K562 (cell line): ENCODE results near the gene SYCP1. TPM values are rescaled to one million over a fixed set of nuclear protein-coding genes. Genes with fewer than 3 reads are reported as not detected.
"Not testable (repeated sequence)": the region's sequence is repeated elsewhere in the genome, so short reads cannot be mapped to it uniquely, and the experiment has no call there.

Experiments
- ATAC-seq: fragments of 200-7000 bp; cut with Tn5 transposase; 3 replicates; pipeline ENCODE4 v1.9.1; 2020; ENCODE audit warnings: moderate library complexity
- BruUV-seq: library from RNA; stranded (reverse); fragments of 400-500 nt; replicated peaks from 2 replicates; lab custom pipeline; 2021; lab: Mats Ljungman, UMichigan
- CTCF ChIA-PET: fragments of 300-600 bp; formaldehyde crosslinking; extraction: SDS; loops from one replicate; lab custom pipeline; 2021; ENCODE audit warnings: low intra/inter-chr PET ratio; lab: Yijun Ruan, JAX
- POLR2A ChIA-PET: fragments of 300-600, 350-650 bp; sonication (Branson Sonifier 250); formaldehyde crosslinking; extraction: SDS; loops from one replicate; lab custom pipeline; 2021; ENCODE audit warnings: antibody characterized with exemption, inconsistent platforms; lab: Yijun Ruan, JAX
- DNase-seq, 4 experiments: peaks; one replicate each; pipeline versions ENCODE4 v3.0.0 to v3.0.0-alpha.2; 2011 to 2018; ENCODE audit warnings: low spot score in 3 of 4, mixed read lengths in 3 of 4; ENCODE audit errors: extremely low read depth in 1 of 4
- FAIRE-seq: peaks from 2 replicates; lab custom pipeline; 2011; peaks lifted over from hg19 to GRCh38; lab: Jason Lieb, UNC
- H2AFZ ChIP-seq: 2 replicates; pipeline ENCODE4 v1.6.0; 2011; ENCODE audit warnings: low read depth, low read length, control low read depth, inconsistent platforms
- H3K27ac ChIP-seq: fragments of 200-600 bp; 3 replicates; pipeline ENCODE4 v1.8.0; 2011; ENCODE audit warnings: low read depth, mild to moderate bottlenecking, control low read depth, inconsistent platforms, low read length, moderate library complexity, mixed read lengths; ENCODE audit errors: extremely low read depth
- H3K27me3 ChIP-seq, 2 experiments: fragments of 300-600 bp in 1 of 2; 2 replicates in 1 of 2; 3 replicates in 1 of 2; pipeline versions ENCODE4 v1.6.0 to v1.8.0; 2011; ENCODE audit warnings: inconsistent platforms in 2 of 2, low read length in 2 of 2, mild to moderate bottlenecking in 1 of 2, mixed read lengths in 1 of 2, moderate library complexity in 1 of 2; ENCODE audit not compliant: control insufficient read depth in 2 of 2, insufficient read depth in 2 of 2
- H3K36me3 ChIP-seq: fragments of 300-600 bp; 3 replicates; pipeline ENCODE4 v1.8.0; 2011; ENCODE audit warnings: mild to moderate bottlenecking, low read length, inconsistent platforms; ENCODE audit not compliant: control insufficient read depth, insufficient read depth
- H3K4me1 ChIP-seq, 2 experiments: fragments of 200-600 bp in 1 of 2; replicated peaks in 1 of 2; 2 replicates in 1 of 2; 3 replicates in 1 of 2; pipeline versions ENCODE4 v1.5.1 to v1.8.0; 2011; ENCODE audit warnings: inconsistent platforms in 2 of 2, low read length in 2 of 2, mild to moderate bottlenecking in 1 of 2, mixed read lengths in 1 of 2, moderate library complexity in 1 of 2; ENCODE audit not compliant: control insufficient read depth in 2 of 2, insufficient read depth in 2 of 2
- H3K4me2 ChIP-seq: 2 replicates; pipeline ENCODE4 v1.6.1; 2011; ENCODE audit warnings: low read length, control low read depth, inconsistent platforms, mixed read lengths; ENCODE audit not compliant: insufficient read depth
- H3K4me3 ChIP-seq: fragments of 200-600 bp; sonication (generic), shearing (Covaris generic); 2 replicates; pipeline ENCODE4 v1.5.1; 2016; ENCODE audit warnings: control low read depth, inconsistent platforms
- H3K79me2 ChIP-seq: fragments of 200-600 bp; 3 replicates; pipeline ENCODE4 v1.8.0; 2011; ENCODE audit warnings: low read length, inconsistent platforms; ENCODE audit not compliant: control insufficient read depth, insufficient read depth
- H3K9ac ChIP-seq, 2 experiments: 2 replicates each; pipeline versions ENCODE4 v1.6.0 to v1.6.1; 2011; ENCODE audit warnings: low read depth in 2 of 2, low read length in 2 of 2, control low read depth in 1 of 2, inconsistent platforms in 1 of 2, mild to moderate bottlenecking in 1 of 2, mixed read lengths in 1 of 2; ENCODE audit not compliant: insufficient read depth in 1 of 2
- H3K9me1 ChIP-seq: one replicate; pipeline ENCODE4 v1.6.0; 2011; ENCODE audit warnings: inconsistent platforms, mild to moderate bottlenecking, low read length, moderate library complexity; ENCODE audit not compliant: control insufficient read depth, insufficient read depth
- H3K9me3 ChIP-seq: replicated peaks from 2 replicates; pipeline ENCODE4 v1.5.1; 2011; ENCODE audit warnings: low read depth, low read length, inconsistent platforms; ENCODE audit not compliant: control insufficient read depth, insufficient read depth
- H4K20me1 ChIP-seq: replicated peaks from 2 replicates; pipeline ENCODE4 v1.6.1; 2011; ENCODE audit warnings: low read length, inconsistent platforms, mixed read lengths; ENCODE audit not compliant: control insufficient read depth, insufficient read depth
- C11orf30 ChIP-seq: fragments of 450-650 bp; IDR thresholded peaks from 2 replicates; pipeline ENCODE4 v1.6.1; 2016; ENCODE audit warnings: low read depth, mild to moderate bottlenecking
- MAFG ChIP-seq: fragments of 450-650 bp; conservative IDR thresholded peaks from 2 replicates; pipeline ENCODE4 v1.6.1; 2016; ENCODE audit warnings: missing genetic modification characterization, missing compliant biosample characterization
- ZNF316 ChIP-seq: fragments of 450-650 bp; IDR thresholded peaks from 2 replicates; pipeline ENCODE4 v1.6.1; 2016
- whole genome bisulfite sequencing: fragments of 100-300 bp; shearing (Covaris generic); methylation state at CpG from one replicate; pipeline ENCODE4 v1.1.6; 2016; ENCODE audit warnings: low coverage, mixed read lengths; ENCODE audit not compliant: insufficient coverage; ENCODE audit errors: missing lambda C conversion rate; 5-methylcytosine and 5-hydroxymethylcytosine counted together
- in situ Hi-C: fragments of 300-500 bp; cut with MboI; formaldehyde crosslinking; loops from 4 replicates; pipeline ENCODE4 v1.15.0; 2018; ENCODE audit warnings: inconsistent platforms, mixed read lengths
- intact Hi-C: fragments of 100-400 bp; cut with micrococcal nuclease; formaldehyde crosslinking; loops from 2 replicates; pipeline ENCODE4 v1.14.2; 2022
- polyA plus RNA-seq, 8 experiments: library from polyadenylated mRNA; depleted of rRNA in 4 of 8; stranded (reverse) in 5 of 8; unstranded in 3 of 8; fragments of >200 nt; fragmentation: Nextera tagmentation in 2 of 8; fragmentation: Illumina TruSeq in 1 of 8; extraction: Ambion mirVana in 2 of 8; extraction: Trizol in 1 of 8; gene quantifications; 2 replicates each; pipeline versions ENCODE4 v1.2.1 to v1.2.3, GENCODE V29; 2011 to 2014; ENCODE audit warnings: inconsistent platforms in 1 of 8, missing spikeins in 1 of 8
- total RNA-seq, 7 experiments: library from RNA; depleted of rRNA in 6 of 7; stranded (reverse); fragments of >200 nt in 6 of 7; fragmentation: Illumina TruSeq in 2 of 7; extraction: Trizol in 2 of 7; gene quantifications; 2 replicates each; pipeline versions ENCODE4 v1.2.1 to v1.2.3, GENCODE V29; 2011 to 2021; ENCODE audit warnings: low replicate concordance in 1 of 7
- TF ChIP-seq, protein P1 (sequence below): fragments of 200-800 bp; sonication (Bioruptor generic); IDR thresholded peaks from 2 replicates; pipeline ENCODE4 v1.6.1; 2016; ENCODE audit warnings: missing genetic modification characterization, missing compliant biosample characterization
- TF ChIP-seq, protein P2 (sequence below): sonication (generic); formaldehyde crosslinking; IDR thresholded peaks from 2 replicates; pipeline ENCODE4 v1.8.0; 2023; ENCODE audit warnings: mild to moderate bottlenecking, missing genetic modification reagents
- TF ChIP-seq, protein P3 (sequence below): sonication (generic); formaldehyde crosslinking; IDR thresholded peaks from 2 replicates; pipeline ENCODE4 v1.8.1; 2022; ENCODE audit warnings: missing genetic modification reagents

The SYCP1 gene
- total and polyA plus RNA-seq, 9 of the 15 experiments (the other 6 are each of a cell fraction or from before 2014, with no cell fraction given), result not detected

DNA sequence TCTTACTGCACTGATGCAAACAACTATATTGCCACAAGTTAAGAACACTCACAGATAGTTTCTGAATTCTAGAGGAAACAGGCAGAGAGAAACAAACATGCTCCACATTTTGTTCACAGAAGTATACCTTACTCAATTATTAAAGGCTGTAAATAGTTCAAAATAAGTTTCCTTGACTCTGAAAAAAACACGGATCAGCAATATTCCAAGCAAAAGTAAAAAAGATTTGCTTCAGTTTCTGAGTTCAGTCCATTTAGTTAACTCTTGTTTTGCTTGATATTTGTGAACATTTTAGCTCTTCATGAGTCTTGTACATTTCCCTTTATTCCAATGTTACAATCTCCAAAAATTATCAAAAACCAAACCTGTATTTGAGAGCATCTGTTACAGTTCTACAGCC is 24.6 kb upstream of the SYCP1 start:
- DNase-seq, H3K9me1 ChIP-seq, H3K4me1 ChIP-seq, FAIRE-seq, H3K4me3 ChIP-seq, H3K27ac ChIP-seq, ATAC-seq, H3K79me2 ChIP-seq, CTCF ChIA-PET, H2AFZ ChIP-seq, intact Hi-C loops, in situ Hi-C loops, H3K36me3 ChIP-seq, H3K27me3 ChIP-seq, H3K9me3 ChIP-seq, POLR2A ChIA-PET, H4K20me1 ChIP-seq, H3K9ac ChIP-seq, BruUV-seq, H3K4me2 ChIP-seq: not testable (repeated sequence)
- 0% methylated on average over 1 of the region's 1 CpG for WGBS
- TF ChIP-seq ZNF316, result peak; percentile 78
- TF ChIP-seq C11orf30, result peak; percentile 55; the same call in 1 of the 2 replicates
- TF ChIP-seq MAFG (tag), result peak; percentile 24; the same call in 1 of the 2 replicates

DNA sequence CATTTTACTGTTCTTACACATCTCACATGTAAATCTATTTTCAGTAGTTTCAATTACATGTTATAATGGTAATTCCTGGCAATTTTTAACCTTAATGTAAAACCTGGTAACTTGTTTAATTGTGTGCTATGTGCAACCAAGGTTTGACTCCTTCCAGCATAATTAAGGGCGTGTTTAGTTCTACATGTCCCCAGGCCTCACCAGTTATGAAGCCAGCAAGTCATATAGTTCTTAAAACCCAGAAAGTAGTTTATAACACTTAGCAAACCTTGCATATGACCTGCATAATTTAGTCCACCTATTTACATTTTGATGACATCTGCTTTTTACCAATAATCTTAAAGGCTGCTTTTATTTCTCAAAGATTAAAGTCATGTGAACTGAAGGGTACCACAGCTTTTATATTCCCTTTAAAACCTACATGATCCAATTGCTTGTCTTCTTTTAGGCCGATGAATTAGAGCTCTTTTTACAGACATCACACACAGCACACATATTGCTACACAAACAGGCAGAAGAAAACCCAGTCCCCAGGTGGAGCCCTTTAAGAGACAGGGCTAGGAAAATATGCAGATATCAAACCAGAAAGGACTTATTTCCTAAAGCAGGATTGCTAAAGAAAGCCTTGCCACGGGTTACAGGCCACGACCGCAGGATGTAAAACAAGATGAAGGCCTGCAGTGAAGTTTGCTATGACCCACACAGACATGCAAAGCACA is 23.2 kb upstream of the SYCP1 start:
- no peak overlapping the region for H3K4me2 ChIP-seq
- in situ Hi-C loops (no loop called here), intact Hi-C loops (no loop called here)
- H3K79me2 ChIP-seq, result no peaks in the 10 kb centered on the region
- BruUV-seq, result no TSS peak
- no peaks in the 10 kb centered on the region for H3K9me1 ChIP-seq
- no peak overlapping the region for H3K4me3 ChIP-seq
- no peaks in the 10 kb centered on the region for H3K9me3 ChIP-seq
- DNase-seq (no peak), ATAC-seq (no peak), FAIRE-seq (no peak)
- no peaks in the 10 kb centered on the region for H3K36me3 ChIP-seq
- ChIA-PET POLR2A (interaction anchor here (0.7 kb wide), 1 partner anchor 582 kb away, joined by 3 read pairs; no protein-coding TSS in a partner anchor), CTCF (no interaction called here)
- H4K20me1 ChIP-seq, result no peaks in the 10 kb centered on the region
- H3K4me1 ChIP-seq, result no peaks in the 10 kb centered on the region
- H3K9ac ChIP-seq, result no peak overlapping the region
- H2AFZ ChIP-seq, result no peak overlapping the region
- H3K27me3 ChIP-seq, result no peaks in the 10 kb centered on the region
- WGBS, result 3% methylated on average over 5 of the region's 5 CpGs
- no peak overlapping the region for H3K27ac ChIP-seq
- TF ChIP-seq, protein P1, sequence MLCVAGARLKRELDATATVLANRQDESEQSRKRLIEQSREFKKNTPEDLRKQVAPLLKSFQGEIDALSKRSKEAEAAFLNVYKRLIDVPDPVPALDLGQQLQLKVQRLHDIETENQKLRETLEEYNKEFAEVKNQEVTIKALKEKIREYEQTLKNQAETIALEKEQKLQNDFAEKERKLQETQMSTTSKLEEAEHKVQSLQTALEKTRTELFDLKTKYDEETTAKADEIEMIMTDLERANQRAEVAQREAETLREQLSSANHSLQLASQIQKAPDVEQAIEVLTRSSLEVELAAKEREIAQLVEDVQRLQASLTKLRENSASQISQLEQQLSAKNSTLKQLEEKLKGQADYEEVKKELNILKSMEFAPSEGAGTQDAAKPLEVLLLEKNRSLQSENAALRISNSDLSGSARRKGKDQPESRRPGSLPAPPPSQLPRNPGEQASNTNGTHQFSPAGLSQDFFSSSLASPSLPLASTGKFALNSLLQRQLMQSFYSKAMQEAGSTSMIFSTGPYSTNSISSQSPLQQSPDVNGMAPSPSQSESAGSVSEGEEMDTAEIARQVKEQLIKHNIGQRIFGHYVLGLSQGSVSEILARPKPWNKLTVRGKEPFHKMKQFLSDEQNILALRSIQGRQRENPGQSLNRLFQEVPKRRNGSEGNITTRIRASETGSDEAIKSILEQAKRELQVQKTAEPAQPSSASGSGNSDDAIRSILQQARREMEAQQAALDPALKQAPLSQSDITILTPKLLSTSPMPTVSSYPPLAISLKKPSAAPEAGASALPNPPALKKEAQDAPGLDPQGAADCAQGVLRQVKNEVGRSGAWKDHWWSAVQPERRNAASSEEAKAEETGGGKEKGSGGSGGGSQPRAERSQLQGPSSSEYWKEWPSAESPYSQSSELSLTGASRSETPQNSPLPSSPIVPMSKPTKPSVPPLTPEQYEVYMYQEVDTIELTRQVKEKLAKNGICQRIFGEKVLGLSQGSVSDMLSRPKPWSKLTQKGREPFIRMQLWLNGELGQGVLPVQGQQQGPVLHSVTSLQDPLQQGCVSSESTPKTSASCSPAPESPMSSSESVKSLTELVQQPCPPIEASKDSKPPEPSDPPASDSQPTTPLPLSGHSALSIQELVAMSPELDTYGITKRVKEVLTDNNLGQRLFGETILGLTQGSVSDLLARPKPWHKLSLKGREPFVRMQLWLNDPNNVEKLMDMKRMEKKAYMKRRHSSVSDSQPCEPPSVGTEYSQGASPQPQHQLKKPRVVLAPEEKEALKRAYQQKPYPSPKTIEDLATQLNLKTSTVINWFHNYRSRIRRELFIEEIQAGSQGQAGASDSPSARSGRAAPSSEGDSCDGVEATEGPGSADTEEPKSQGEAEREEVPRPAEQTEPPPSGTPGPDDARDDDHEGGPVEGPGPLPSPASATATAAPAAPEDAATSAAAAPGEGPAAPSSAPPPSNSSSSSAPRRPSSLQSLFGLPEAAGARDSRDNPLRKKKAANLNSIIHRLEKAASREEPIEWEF (CRISPR knock-in tag), result no peak
- TF ChIP-seq, protein P2, sequence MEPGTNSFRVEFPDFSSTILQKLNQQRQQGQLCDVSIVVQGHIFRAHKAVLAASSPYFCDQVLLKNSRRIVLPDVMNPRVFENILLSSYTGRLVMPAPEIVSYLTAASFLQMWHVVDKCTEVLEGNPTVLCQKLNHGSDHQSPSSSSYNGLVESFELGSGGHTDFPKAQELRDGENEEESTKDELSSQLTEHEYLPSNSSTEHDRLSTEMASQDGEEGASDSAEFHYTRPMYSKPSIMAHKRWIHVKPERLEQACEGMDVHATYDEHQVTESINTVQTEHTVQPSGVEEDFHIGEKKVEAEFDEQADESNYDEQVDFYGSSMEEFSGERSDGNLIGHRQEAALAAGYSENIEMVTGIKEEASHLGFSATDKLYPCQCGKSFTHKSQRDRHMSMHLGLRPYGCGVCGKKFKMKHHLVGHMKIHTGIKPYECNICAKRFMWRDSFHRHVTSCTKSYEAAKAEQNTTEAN (CRISPR knock-in tag), result no peak
- TF ChIP-seq, protein P3, sequence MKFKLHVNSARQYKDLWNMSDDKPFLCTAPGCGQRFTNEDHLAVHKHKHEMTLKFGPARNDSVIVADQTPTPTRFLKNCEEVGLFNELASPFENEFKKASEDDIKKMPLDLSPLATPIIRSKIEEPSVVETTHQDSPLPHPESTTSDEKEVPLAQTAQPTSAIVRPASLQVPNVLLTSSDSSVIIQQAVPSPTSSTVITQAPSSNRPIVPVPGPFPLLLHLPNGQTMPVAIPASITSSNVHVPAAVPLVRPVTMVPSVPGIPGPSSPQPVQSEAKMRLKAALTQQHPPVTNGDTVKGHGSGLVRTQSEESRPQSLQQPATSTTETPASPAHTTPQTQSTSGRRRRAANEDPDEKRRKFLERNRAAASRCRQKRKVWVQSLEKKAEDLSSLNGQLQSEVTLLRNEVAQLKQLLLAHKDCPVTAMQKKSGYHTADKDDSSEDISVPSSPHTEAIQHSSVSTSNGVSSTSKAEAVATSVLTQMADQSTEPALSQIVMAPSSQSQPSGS, result no peak
